Cardiac muscle cell (in vitro differentiated cells and primary cell): ENCODE measurements around the gene CEL. TPM values are rescaled to one million over a fixed set of nuclear protein-coding genes. Genes with fewer than 3 reads are reported as not detected.

ENCODE experiments used
- DNase-seq, 2 donors: peaks; one replicate each; pipeline versions ENCODE4 v3.0.0 to v3.0.0-alpha.2; 2010 to 2017; ENCODE audit warnings: low read depth in 1 of 2, low spot score in 1 of 2
- H3K27ac ChIP-seq: fragments of 200-600 bp; sonication (generic); 2 replicates; pipeline ENCODE4 v1.5.1; 2016
- H3K27me3 ChIP-seq: fragments of 200-600 bp; sonication (generic); 2 replicates; pipeline ENCODE4 v1.6.0; 2016; ENCODE audit warnings: control low read depth
- H3K36me3 ChIP-seq: fragments of 200-600 bp; sonication (generic); 2 replicates; pipeline ENCODE4 v1.5.1; 2016; ENCODE audit warnings: control low read depth
- H3K4me1 ChIP-seq: fragments of 200-600 bp; sonication (generic); 2 replicates; pipeline ENCODE4 v1.8.1; 2017; ENCODE audit warnings: low read depth, mild to moderate bottlenecking, mixed run types
- H3K4me3 ChIP-seq: fragments of 200-600 bp; sonication (generic); 2 replicates; pipeline ENCODE4 v1.5.1; 2016; ENCODE audit warnings: mild to moderate bottlenecking
- H3K9me3 ChIP-seq: fragments of 200-600 bp; sonication (generic); 2 replicates; pipeline ENCODE4 v1.5.1; 2017; ENCODE audit warnings: low read depth, mild to moderate bottlenecking, control low read depth
- polyA plus RNA-seq: library from polyadenylated mRNA; unstranded; fragments of >200 nt; fragmentation: Nextera tagmentation; extraction: Ambion mirVana; gene quantifications from 2 replicates; pipeline ENCODE4 v1.2.1, GENCODE V29; 2016
- total RNA-seq: library from RNA; depleted of rRNA; stranded (reverse); fragments of >200 nt; gene quantifications from 2 replicates; pipeline ENCODE4 v1.2.3, GENCODE V29; 2016
- TF ChIP-seq, protein P1 (sequence below): IDR thresholded peaks from 2 replicates; pipeline ENCODE4 v1.5.1; 2012; ENCODE audit warnings: low read depth, mild to moderate bottlenecking, low read length

CEL gene
- total and polyA plus RNA-seq, 2 experiments from 2014 or later: 0.73 to 1.1 TPM

DNA sequence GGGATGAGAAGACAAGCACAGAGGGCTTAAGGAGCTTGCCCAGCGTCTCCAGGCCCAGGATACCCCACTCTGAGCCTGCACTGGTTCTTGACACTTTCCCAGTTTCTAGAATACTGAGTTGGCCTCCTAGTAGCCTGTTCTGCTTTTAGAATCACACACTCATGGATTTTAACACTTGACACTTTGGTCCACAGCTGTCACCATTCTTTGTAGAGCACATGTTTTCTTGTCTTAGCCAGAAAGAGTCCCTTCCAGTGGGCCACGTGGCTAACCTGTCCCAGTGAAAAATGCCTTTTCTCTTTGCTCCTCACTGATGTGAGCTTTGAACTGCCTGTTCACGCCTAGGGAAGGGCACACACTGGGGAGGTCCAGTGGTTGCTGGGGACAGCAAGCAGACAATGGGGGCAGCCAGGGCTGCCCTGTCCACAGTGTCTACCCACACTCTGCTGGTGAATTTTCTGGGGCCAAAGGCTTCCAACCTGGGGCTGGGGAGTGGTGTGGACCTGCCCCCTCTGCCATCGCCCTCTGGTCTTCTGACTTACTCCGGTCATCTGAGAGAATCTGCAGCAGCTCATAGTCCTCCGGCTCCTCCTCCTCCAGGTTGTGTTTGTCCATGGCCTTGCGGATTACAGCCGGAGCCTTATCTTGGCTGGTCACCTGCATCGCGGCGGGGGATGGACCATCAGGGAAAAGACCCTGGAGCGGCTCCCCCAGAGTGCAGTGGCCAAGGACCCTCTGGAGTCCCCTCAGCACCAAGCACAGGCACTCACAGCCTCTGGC is 38.1 kb downstream of the CEL start:
- Histone ChIP-seq H3K4me1 (no peaks in the 10 kb centered on the region), H3K4me3 (no peak overlapping the region), H3K36me3 (peaks cover 32% of the 10 kb centered on the region), H3K27ac (no peak overlapping the region), H3K27me3 (no peaks in the 10 kb centered on the region), H3K9me3 (no peaks in the 10 kb centered on the region)
- TF ChIP-seq, protein P1, sequence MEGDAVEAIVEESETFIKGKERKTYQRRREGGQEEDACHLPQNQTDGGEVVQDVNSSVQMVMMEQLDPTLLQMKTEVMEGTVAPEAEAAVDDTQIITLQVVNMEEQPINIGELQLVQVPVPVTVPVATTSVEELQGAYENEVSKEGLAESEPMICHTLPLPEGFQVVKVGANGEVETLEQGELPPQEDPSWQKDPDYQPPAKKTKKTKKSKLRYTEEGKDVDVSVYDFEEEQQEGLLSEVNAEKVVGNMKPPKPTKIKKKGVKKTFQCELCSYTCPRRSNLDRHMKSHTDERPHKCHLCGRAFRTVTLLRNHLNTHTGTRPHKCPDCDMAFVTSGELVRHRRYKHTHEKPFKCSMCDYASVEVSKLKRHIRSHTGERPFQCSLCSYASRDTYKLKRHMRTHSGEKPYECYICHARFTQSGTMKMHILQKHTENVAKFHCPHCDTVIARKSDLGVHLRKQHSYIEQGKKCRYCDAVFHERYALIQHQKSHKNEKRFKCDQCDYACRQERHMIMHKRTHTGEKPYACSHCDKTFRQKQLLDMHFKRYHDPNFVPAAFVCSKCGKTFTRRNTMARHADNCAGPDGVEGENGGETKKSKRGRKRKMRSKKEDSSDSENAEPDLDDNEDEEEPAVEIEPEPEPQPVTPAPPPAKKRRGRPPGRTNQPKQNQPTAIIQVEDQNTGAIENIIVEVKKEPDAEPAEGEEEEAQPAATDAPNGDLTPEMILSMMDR: no peak
- no peak for DNase-seq

DNA sequence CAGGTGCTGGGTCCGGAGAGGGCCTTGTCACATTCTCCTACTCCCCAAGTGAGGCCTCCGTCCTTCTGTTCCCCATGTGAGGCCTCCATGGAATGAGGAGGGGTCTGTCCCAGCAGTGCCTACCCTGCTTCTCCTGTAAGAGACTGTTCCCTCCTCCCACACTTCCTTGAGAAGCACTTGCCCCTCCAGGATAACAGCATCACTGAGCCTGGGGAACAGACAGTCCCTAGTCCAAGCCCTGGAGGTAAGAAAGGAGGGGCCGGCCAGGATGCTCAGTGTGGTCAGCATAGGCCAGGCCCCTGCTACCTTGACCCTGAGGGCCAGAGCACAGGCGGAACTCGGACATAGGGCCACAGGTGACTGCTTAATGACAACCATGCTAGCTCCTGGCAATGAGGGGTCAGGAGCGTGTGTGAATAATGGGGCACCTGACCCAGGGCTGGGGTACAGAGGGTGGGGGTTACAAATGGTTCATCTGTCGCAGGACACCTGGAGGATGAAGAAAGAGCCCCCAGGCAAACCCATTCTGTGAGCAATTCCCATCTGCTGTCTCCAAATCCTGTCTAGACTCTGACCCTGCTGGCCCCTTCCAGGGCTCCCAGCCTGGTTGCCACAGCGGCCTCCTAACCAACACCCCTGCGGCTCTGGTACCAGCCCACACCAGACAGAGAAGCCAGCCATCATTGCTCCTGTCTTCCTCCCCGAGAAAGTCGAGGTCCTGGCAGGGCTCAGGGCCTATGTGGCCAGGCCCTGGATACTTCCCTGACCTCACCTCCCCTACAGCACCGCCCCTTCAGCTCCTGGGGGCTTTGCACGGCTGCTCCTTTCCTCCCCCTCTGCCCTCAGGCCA is 39.0 kb downstream of the CEL start:
- TF ChIP-seq, protein P1: no peak
- H3K4me1 ChIP-seq: no peaks in the 10 kb centered on the region
- no peak overlapping the region for H3K27ac ChIP-seq
- DNase-seq: no peak
- H3K9me3 ChIP-seq: no peaks in the 10 kb centered on the region
- H3K4me3 ChIP-seq: no peak overlapping the region
- H3K36me3 ChIP-seq: peaks cover 32% of the 10 kb centered on the region
- no peaks in the 10 kb centered on the region for H3K27me3 ChIP-seq

DNA sequence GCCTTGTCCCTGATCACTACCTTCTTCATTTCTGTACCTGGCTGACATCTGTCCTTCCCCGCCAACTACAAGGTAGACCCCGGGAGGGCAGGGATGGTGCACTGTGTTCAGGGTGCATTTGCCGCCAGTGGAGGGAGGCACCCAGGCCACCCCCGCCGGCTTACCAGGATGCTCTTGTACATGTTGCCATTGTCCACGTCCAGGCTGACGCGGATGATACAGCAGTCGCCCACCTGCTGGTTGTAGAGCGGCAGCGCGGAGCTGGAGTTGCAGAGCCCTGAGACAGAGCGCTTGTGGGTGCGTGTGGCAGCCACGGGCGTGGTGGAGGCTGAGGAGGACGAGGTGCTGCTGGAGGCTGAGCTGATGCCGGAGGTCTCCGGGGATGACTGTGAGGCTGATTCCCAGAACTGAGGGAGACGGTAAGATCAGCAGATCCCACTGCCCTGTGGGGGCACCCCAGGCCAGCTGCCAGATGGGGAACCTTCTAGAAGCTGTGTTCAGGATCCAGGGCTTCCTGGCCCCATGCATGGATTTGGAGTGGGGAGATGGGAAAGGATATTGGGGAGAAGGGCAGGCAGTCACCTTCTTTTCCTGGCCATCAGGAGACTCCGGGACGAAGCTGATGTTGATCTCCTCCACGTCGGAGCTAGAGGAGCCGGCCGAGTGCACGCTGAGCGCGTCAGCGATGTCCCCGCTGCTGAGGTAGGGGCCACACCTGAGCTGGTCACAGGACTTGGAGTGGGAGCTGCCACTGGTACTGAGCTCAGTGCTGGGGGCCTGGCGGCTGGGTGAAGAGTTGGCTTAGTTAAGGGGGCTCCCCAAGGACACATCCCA is 39.8 kb downstream of the CEL start:
- TF ChIP-seq, protein P1: no peak
- no peak overlapping the region for H3K4me3 ChIP-seq
- no peak for DNase-seq
- no peaks in the 10 kb centered on the region for H3K27me3 ChIP-seq
- H3K9me3 ChIP-seq: no peaks in the 10 kb centered on the region
- H3K36me3 ChIP-seq: peaks cover 36% of the 10 kb centered on the region
- no peak overlapping the region for H3K27ac ChIP-seq
- no peaks in the 10 kb centered on the region for H3K4me1 ChIP-seq

DNA sequence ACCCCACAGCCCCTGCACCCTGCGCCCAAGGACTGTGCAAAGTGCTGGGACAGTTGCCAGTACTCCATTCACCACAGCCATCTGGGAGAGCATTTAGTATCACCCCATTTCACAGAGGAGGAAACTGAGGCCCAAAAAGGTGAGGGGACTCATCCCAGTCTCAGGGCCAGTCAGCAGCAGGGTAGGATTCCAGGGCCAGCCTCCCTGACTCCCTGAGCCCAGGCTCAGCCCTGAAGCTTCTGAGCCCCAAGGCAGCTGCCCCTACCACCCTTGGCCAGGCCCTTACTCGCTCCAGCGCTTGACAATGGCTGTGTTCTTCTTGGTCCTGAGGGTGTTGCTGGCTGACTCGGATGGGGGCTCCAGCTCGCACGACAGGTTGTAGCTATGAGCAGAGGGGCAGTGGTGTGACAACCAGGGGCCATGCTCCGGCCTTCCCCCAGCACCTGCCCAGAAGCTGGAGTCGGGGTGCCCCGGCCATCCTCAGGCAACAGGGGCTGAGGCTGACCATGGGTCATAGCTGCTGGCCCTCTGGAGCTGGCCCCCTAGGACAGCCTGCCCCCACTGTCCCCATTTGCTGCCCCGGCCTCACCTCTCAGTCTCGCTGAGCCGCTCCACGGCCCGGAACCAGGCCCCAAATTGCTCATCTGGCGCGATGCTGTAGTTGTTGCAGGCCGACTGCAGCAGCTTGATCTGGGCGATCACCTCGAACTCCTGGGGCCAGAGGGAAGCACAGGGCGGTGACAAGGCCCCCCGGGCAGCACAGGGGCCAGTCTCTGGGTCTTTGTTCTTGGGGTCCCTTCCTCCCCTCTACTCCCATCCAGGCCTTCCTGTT is 40.6 kb downstream of the CEL start:
- Histone ChIP-seq H3K4me3 (no peak overlapping the region), H3K4me1 (no peaks in the 10 kb centered on the region), H3K36me3 (peaks cover 40% of the 10 kb centered on the region), H3K9me3 (no peaks in the 10 kb centered on the region), H3K27me3 (no peaks in the 10 kb centered on the region), H3K27ac (no peak overlapping the region)
- TF ChIP-seq, protein P1: no peak
- DNase-seq: no peak
